ENCODE data around the gene FN1.

The FN1 gene

DNA sequence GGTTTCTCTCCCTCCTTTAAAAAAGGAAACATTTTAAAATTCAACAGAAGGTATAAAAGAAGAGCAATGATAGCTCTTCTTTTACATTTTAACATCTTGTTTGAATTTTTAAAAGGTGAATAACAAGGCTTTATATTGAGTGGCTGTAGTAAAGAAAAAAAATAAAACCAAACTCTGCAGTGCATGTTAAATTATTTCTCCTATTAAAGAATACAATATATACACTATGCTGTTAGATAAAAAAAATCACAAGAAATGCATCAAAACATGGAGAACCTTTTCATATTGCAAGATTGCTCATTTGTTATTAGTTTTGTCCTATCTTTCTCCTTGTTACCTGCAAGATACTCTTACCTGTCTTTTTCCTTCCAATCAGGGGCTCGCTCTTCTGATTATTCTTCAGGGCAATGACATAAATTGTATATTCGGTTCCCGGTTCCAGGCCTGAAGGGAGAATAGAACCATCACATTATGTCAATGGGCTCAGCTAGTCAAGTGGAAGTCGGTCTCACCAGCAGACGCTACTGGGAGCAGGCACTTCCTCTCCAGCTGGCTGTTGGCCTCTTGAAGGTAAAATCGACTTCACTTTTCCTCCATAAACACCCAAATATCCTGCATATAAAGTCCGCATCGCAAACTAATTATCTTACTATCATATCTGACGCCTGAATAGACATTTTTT lies 62.8 kb downstream of the FN1 start:
- Histone ChIP-seq H3K4ac (ENCODE audit: low read depth in 1 of 2, low read length in 2 of 2) (no peak overlapping the region), H3K4me2 (ENCODE audit: low read length, poor library complexity, severe bottlenecking) (no peak overlapping the region), H3K18ac (ENCODE audit: low read depth in 1 of 2, low read length in 2 of 2) (no peak overlapping the region), H4K8ac (ENCODE audit: low read length) (no peak overlapping the region), H4K91ac (ENCODE audit: low read length) (no peak overlapping the region), H3K36me3 (ENCODE audit: control insufficient read depth in 1 of 2, insufficient read depth in 2 of 2, low read depth in 1 of 2, low read length in 2 of 2) (peaks cover 50 to 99% of the 10 kb centered on the region in 2 experiments), H2BK12ac (ENCODE audit: low read length in 2 of 2) (no peak overlapping the region), H3K4me3 (ENCODE audit: insufficient read depth in 1 of 2, low read depth in 1 of 2, low read length in 2 of 2) (no peak overlapping the region), H3K79me1 (replicated peaks; ENCODE audit: low read length, poor library complexity, severe bottlenecking) (no peaks in the 10 kb centered on the region), H3K27ac (ENCODE audit: low read length, poor library complexity, severe bottlenecking) (peak overlapping the region; percentile 11), H3K9ac (ENCODE audit: low read length) (peak overlapping the region; percentile 44), H2BK5ac (ENCODE audit: low read depth, low read length, poor library complexity, severe bottlenecking) (no peak overlapping the region), H2BK15ac (ENCODE audit: low read depth, poor library complexity, severe bottlenecking) (no peak overlapping the region), H2AFZ (ENCODE audit: low read depth, low read length) (no peak overlapping the region), H3K4me1 (ENCODE audit: control insufficient read depth, insufficient read depth, low read depth, low read length) (peaks cover 8% of the 10 kb centered on the region), H3K9me3 (ENCODE audit: control insufficient read depth, low read length) (no peaks in the 10 kb centered on the region), H2AK5ac (ENCODE audit: low read length, severe bottlenecking) (no peak overlapping the region), H3K27me3 (ENCODE audit: control insufficient read depth in 1 of 2, insufficient read depth in 1 of 2, low read length in 2 of 2) (no peaks in the 10 kb centered on the region), H3K23ac (ENCODE audit: low read length in 2 of 2) (no peak overlapping the region), H3K14ac (ENCODE audit: low read length in 2 of 2) (no peak overlapping the region), H2BK120ac (ENCODE audit: low read depth, low read length) (no peak overlapping the region)
- 94% methylated on average over 5 of the region's 9 CpGs for WGBS
- DNase-seq = no peak

GRCh38 chr2:215371915-215372897 lies 63.7 kb downstream of the FN1 start:
- no peak for DNase-seq
- no peak overlapping the region for H4K91ac ChIP-seq (ENCODE audit: low read length)
- H3K79me1 ChIP-seq (replicated peaks; ENCODE audit: low read length, poor library complexity, severe bottlenecking) = no peaks in the 10 kb centered on the region
- no peak overlapping the region for H2BK15ac ChIP-seq (ENCODE audit: low read depth, poor library complexity, severe bottlenecking)
- no peak overlapping the region for H3K4me2 ChIP-seq (ENCODE audit: low read length, poor library complexity, severe bottlenecking)
- H3K23ac ChIP-seq (ENCODE audit: low read length in 2 of 2) = no peak overlapping the region
- no peak overlapping the region for H2AFZ ChIP-seq (ENCODE audit: low read depth, low read length)
- no peak overlapping the region for H3K4ac ChIP-seq (ENCODE audit: low read depth in 1 of 2, low read length in 2 of 2)
- H4K8ac ChIP-seq (ENCODE audit: low read length) = no peak overlapping the region
- H3K4me3 ChIP-seq (ENCODE audit: insufficient read depth in 1 of 2, low read depth in 1 of 2, low read length in 2 of 2) = no peak overlapping the region
- H3K36me3 ChIP-seq (ENCODE audit: control insufficient read depth in 1 of 2, insufficient read depth in 2 of 2, low read depth in 1 of 2, low read length in 2 of 2) = peaks cover 44 to 99% of the 10 kb centered on the region in 2 experiments
- H3K4me1 ChIP-seq (ENCODE audit: control insufficient read depth, insufficient read depth, low read depth, low read length) = peaks cover 6% of the 10 kb centered on the region
- peak overlapping the region; percentile 25 for H3K27ac ChIP-seq (ENCODE audit: low read length, poor library complexity, severe bottlenecking)
- H3K9me3 ChIP-seq (ENCODE audit: control insufficient read depth, low read length) = no peaks in the 10 kb centered on the region
- H2BK5ac ChIP-seq (ENCODE audit: low read depth, low read length, poor library complexity, severe bottlenecking) = no peak overlapping the region
- 95% methylated on average over 11 of the region's 14 CpGs for WGBS
- H2BK12ac ChIP-seq (ENCODE audit: low read length in 2 of 2) = no peak overlapping the region
- H2AK5ac ChIP-seq (ENCODE audit: low read length, severe bottlenecking) = no peak overlapping the region
- no peak overlapping the region for H3K14ac ChIP-seq (ENCODE audit: low read length in 2 of 2)
- no peak overlapping the region for H3K18ac ChIP-seq (ENCODE audit: low read depth in 1 of 2, low read length in 2 of 2)
- H2BK120ac ChIP-seq (ENCODE audit: low read depth, low read length) = no peak overlapping the region
- peak overlapping the region; percentile 44 for H3K9ac ChIP-seq (ENCODE audit: low read length)
- no peaks in the 10 kb centered on the region for H3K27me3 ChIP-seq (ENCODE audit: control insufficient read depth in 1 of 2, insufficient read depth in 1 of 2, low read length in 2 of 2)

DNA sequence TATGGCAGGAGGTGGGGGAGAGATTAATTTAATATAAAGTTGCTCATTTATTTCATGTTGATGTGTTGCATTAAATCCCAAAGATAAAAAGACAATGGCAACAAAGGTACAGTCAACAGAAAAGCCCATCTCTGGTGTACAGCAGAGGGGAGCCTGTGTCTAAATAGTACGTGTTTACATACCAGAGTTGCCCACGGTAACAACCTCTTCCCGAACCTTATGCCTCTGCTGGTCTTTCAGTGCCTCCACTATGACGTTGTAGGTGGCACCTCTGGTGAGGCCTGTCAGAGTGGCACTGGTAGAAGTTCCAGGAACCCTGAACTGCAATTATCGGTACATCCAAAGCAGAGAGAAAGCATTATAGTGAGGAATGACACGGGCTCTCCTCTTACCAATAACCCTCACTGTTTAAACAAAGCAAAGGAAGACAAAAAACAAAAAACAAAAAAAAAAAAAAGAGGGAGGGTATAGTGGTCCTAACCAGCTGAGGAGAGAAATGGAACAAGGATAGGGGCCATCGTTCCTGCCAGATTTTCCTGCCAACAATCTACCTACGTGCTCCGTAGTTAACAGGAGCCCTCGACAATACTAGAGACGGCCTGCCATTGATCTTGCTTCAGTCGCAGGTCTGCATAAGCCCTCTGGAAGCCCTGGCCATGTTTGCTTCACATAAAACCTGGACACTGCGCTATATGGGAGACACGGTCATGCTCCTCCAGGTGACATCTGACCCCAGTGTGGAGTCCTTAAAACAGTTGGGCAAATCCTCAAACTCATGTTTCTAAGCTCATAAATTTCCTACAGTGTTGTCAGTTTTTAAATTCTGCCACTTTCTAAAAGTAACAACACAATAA lies 65.5 kb downstream of the FN1 start:
- H3K14ac ChIP-seq (ENCODE audit: low read length in 2 of 2) = peak overlapping the region in 1 of 2 experiments; percentile 41
- no peak overlapping the region for H2AK5ac ChIP-seq (ENCODE audit: low read length, severe bottlenecking)
- H2BK15ac ChIP-seq (ENCODE audit: low read depth, poor library complexity, severe bottlenecking) = no peak overlapping the region
- H3K4me3 ChIP-seq (ENCODE audit: insufficient read depth in 1 of 2, low read depth in 1 of 2, low read length in 2 of 2) = no peak overlapping the region
- peaks cover 6% of the 10 kb centered on the region for H3K4me1 ChIP-seq (ENCODE audit: control insufficient read depth, insufficient read depth, low read depth, low read length)
- H3K4ac ChIP-seq (ENCODE audit: low read depth in 1 of 2, low read length in 2 of 2) = no peak overlapping the region
- H3K9me3 ChIP-seq (ENCODE audit: control insufficient read depth, low read length) = no peaks in the 10 kb centered on the region
- H3K18ac ChIP-seq (ENCODE audit: low read depth in 1 of 2, low read length in 2 of 2) = no peak overlapping the region
- 82% methylated on average over 12 of the region's 14 CpGs for WGBS
- H3K27ac ChIP-seq (ENCODE audit: low read length, poor library complexity, severe bottlenecking) = peak overlapping the region; percentile 44
- peak overlapping the region; percentile 67 for H3K9ac ChIP-seq (ENCODE audit: low read length)
- DNase-seq = no peak
- no peak overlapping the region for H2BK120ac ChIP-seq (ENCODE audit: low read depth, low read length)
- no peak overlapping the region for H2AFZ ChIP-seq (ENCODE audit: low read depth, low read length)
- H2BK12ac ChIP-seq (ENCODE audit: low read length in 2 of 2) = peak overlapping the region in 1 of 2 experiments; percentile 18
- H3K4me2 ChIP-seq (ENCODE audit: low read length, poor library complexity, severe bottlenecking) = no peak overlapping the region
- no peak overlapping the region for H4K8ac ChIP-seq (ENCODE audit: low read length)
- H2BK5ac ChIP-seq (ENCODE audit: low read depth, low read length, poor library complexity, severe bottlenecking) = no peak overlapping the region
- H4K91ac ChIP-seq (ENCODE audit: low read length) = no peak overlapping the region
- peaks cover 38 to 97% of the 10 kb centered on the region in 2 experiments for H3K36me3 ChIP-seq (ENCODE audit: control insufficient read depth in 1 of 2, insufficient read depth in 2 of 2, low read depth in 1 of 2, low read length in 2 of 2)
- H3K27me3 ChIP-seq (ENCODE audit: control insufficient read depth in 1 of 2, insufficient read depth in 1 of 2, low read length in 2 of 2) = no peaks in the 10 kb centered on the region
- H3K79me1 ChIP-seq (replicated peaks; ENCODE audit: low read length, poor library complexity, severe bottlenecking) = no peaks in the 10 kb centered on the region
- no peak overlapping the region for H3K23ac ChIP-seq (ENCODE audit: low read length in 2 of 2)
